SU-DHL-6 (cell line): Measurements from ENCODE around the gene PRDM15.

Source experiments
- H2AFZ ChIP-seq: fragments of 200-600 bp; sonication (generic); 2 replicates; pipeline ENCODE4 v1.6.1; 2014; ENCODE audit warnings: low read depth, mild to moderate bottlenecking, moderate library complexity, mixed read lengths, antibody characterized with exemption, low read length; ENCODE audit not compliant: severe bottlenecking
- H3F3A ChIP-seq: fragments of 200-600 bp; shearing (Covaris generic); 2 replicates; pipeline ENCODE4 v1.6.0; 2016; ENCODE audit warnings: antibody characterized with exemption, mild to moderate bottlenecking; ENCODE audit not compliant: insufficient read depth
- H3K27ac ChIP-seq: fragments of 200-600 bp; sonication (generic); 2 replicates; pipeline ENCODE4 v1.5.1; 2016; ENCODE audit warnings: low read depth, mild to moderate bottlenecking, low read length, moderate library complexity, mixed read lengths
- H3K27me3 ChIP-seq: fragments of 200-600 bp; sonication (generic), shearing (Covaris generic); 2 replicates; pipeline ENCODE4 v1.6.0; 2014; ENCODE audit warnings: mild to moderate bottlenecking, low read length
- H3K36me3 ChIP-seq: fragments of 200-600 bp; sonication (generic); 2 replicates; pipeline ENCODE4 v1.6.1; 2014; ENCODE audit warnings: mild to moderate bottlenecking, low read length, mixed read lengths
- H3K4me2 ChIP-seq: fragments of 300-600, 200-600 bp; shearing (Covaris generic), sonication (generic); 2 replicates; pipeline ENCODE4 v1.6.0; 2014; ENCODE audit warnings: low read length, low read depth, mild to moderate bottlenecking; ENCODE audit not compliant: poor library complexity, severe bottlenecking
- H3K4me3 ChIP-seq: fragments of 200-600 bp; sonication (generic); 2 replicates; pipeline ENCODE4 v1.5.1; 2014; ENCODE audit warnings: antibody characterized with exemption, low read length, mild to moderate bottlenecking, mixed read lengths; ENCODE audit not compliant: insufficient read depth, poor library complexity, severe bottlenecking
- H3K79me2 ChIP-seq: fragments of 200-600 bp; sonication (generic); 2 replicates; pipeline ENCODE4 v1.6.1; 2014; ENCODE audit warnings: mild to moderate bottlenecking, low read length, moderate library complexity; ENCODE audit not compliant: insufficient read depth
- H3K9ac ChIP-seq: fragments of 200-600 bp; sonication (generic); 2 replicates; pipeline ENCODE4 v1.7.0; 2014; ENCODE audit warnings: mild to moderate bottlenecking, low read length
- H3K9me2 ChIP-seq: fragments of 200-600 bp; sonication (generic); replicated peaks from 2 replicates; pipeline ENCODE4 v1.6.1; 2014; ENCODE audit warnings: low read length; ENCODE audit not compliant: insufficient read depth
- H3K9me3 ChIP-seq: fragments of 200-600 bp; sonication (generic); 2 replicates; pipeline ENCODE4 v1.6.1; 2014; ENCODE audit warnings: low read length, mixed read lengths; ENCODE audit not compliant: insufficient read depth
- H4K20me1 ChIP-seq: fragments of 200-600 bp; sonication (generic); 2 replicates; pipeline ENCODE4 v1.6.1; 2014; ENCODE audit warnings: low read depth, mild to moderate bottlenecking, antibody characterized with exemption, low read length, moderate library complexity, mixed read lengths
- CTCF ChIP-seq: fragments of 200-600 bp; sonication (generic); IDR thresholded peaks from one replicate; pipeline ENCODE4 v1.5.1; 2017; ENCODE audit warnings: antibody characterized with exemption, mild to moderate bottlenecking, low read length, moderate library complexity; ENCODE audit not compliant: insufficient read depth, poor library complexity, severe bottlenecking
- EZH2phosphoT487 ChIP-seq: fragments of 200-600 bp; sonication (generic), shearing (Covaris generic); conservative IDR thresholded peaks from 2 replicates; pipeline ENCODE4 v1.6.1; 2018; ENCODE audit warnings: mild to moderate bottlenecking, antibody characterized with exemption, low read length, moderate library complexity, mixed read lengths

Gene PRDM15

GRCh38 chr21:41881051-41881450 lies 1.9 kb upstream of the PRDM15 start:
- Histone ChIP-seq H3K27ac (no peak overlapping the region), H3K36me3 (no peaks in the 10 kb centered on the region), H3F3A (peaks cover 37% of the 10 kb centered on the region), H3K4me2 (no peak overlapping the region), H4K20me1 (no peaks in the 10 kb centered on the region), H3K79me2 (peaks cover 6% of the 10 kb centered on the region; the same call in 1 of the 2 replicates), H3K9ac (no peak overlapping the region), H3K4me3 (no peak overlapping the region), H3K9me3 (no peaks in the 10 kb centered on the region), H3K27me3 (no peaks in the 10 kb centered on the region), H2AFZ (no peak overlapping the region), H3K9me2 (no peaks in the 10 kb centered on the region)
- TF ChIP-seq CTCF (no peak), EZH2phosphoT487 (no peak)

DNA sequence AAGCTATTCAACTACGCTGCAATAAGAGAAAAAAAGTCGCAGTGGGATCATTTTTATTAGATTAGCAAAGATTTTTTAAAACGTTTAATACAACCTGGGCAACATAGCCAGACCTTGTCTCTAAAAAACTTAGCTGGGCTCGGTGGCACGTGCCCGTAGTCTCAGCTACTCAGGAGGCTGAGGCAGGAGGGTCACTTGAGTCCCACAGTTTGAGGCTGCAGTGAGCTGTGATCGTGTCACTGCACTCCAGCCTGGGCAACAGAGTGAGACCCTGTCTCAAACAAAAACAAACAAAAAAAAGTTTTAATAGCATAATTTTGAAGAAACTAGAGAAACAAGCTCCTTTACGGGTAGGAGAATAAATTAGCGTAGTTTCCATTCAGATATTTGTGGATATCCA lies 1.0 kb upstream of the PRDM15 start:
- H3K27me3 ChIP-seq = no peaks in the 10 kb centered on the region
- no peak for TF ChIP-seq EZH2phosphoT487
- TF ChIP-seq CTCF = no peak
- peaks cover 46% of the 10 kb centered on the region for H3F3A ChIP-seq
- H3K9ac ChIP-seq = peak overlapping the region; percentile 97
- peak overlapping the region; percentile 82 for H3K4me3 ChIP-seq
- H3K27ac ChIP-seq = peak overlapping the region; percentile 74; the same call in 1 of the 2 replicates
- peaks cover 14% of the 10 kb centered on the region; the same call in 1 of the 2 replicates for H3K79me2 ChIP-seq
- no peaks in the 10 kb centered on the region for H3K9me3 ChIP-seq
- no peaks in the 10 kb centered on the region for H4K20me1 ChIP-seq
- no peaks in the 10 kb centered on the region for H3K9me2 ChIP-seq
- no peak overlapping the region for H2AFZ ChIP-seq
- H3K4me2 ChIP-seq = peak overlapping the region; percentile 94
- no peaks in the 10 kb centered on the region for H3K36me3 ChIP-seq

GRCh38 chr21:41878831-41879189 lies 334 bp downstream of the PRDM15 start:
- no peaks in the 10 kb centered on the region for H3K36me3 ChIP-seq
- peak overlapping the region; percentile 97 for H3K27ac ChIP-seq
- no peak overlapping the region for H2AFZ ChIP-seq
- H3K9me3 ChIP-seq = no peaks in the 10 kb centered on the region
- peak overlapping the region; percentile 88 for H3K4me3 ChIP-seq
- no peaks in the 10 kb centered on the region for H3K9me2 ChIP-seq
- peaks cover 58% of the 10 kb centered on the region for H3F3A ChIP-seq
- H3K79me2 ChIP-seq = peaks cover 21% of the 10 kb centered on the region; the same call in 1 of the 2 replicates
- no peak overlapping the region for H3K4me2 ChIP-seq
- no peaks in the 10 kb centered on the region for H3K27me3 ChIP-seq
- H3K9ac ChIP-seq = peak overlapping the region; percentile 89
- TF ChIP-seq CTCF (no peak), EZH2phosphoT487 (no peak)
- no peaks in the 10 kb centered on the region for H4K20me1 ChIP-seq
